HFFc6 (cell line): ENCODE results near the gene C6orf136. TPM values are rescaled to one million over a fixed set of nuclear protein-coding genes. Genes with fewer than 3 reads are reported as not detected.
"Not testable (repeated sequence)": the region's sequence is repeated elsewhere in the genome, so short reads cannot be mapped to it uniquely, and the experiment has no call there.

Experiments
- DNase-seq: peaks from one replicate; pipeline ENCODE4 v3.0.0-alpha.2; 2018
- H3K27ac Mint-ChIP-seq: 2 replicates; pipeline ENCODE4 v1.8.0; 2020; ENCODE audit warnings: mild to moderate bottlenecking, mixed read lengths
- H3K27me3 Mint-ChIP-seq: 2 replicates; pipeline ENCODE4 v1.8.0; 2021; ENCODE audit warnings: mild to moderate bottlenecking, moderate library complexity, mixed read lengths; ENCODE audit not compliant: insufficient read depth
- H3K36me3 Mint-ChIP-seq: 2 replicates; pipeline ENCODE4 v1.8.0; 2021; ENCODE audit warnings: low read depth, mixed read lengths
- H3K4me1 Mint-ChIP-seq: 2 replicates; pipeline ENCODE4 v1.8.0; 2020; ENCODE audit warnings: low read depth, mixed read lengths
- H3K4me3 Mint-ChIP-seq: 2 replicates; pipeline ENCODE4 v1.8.0; 2020; ENCODE audit warnings: mild to moderate bottlenecking, moderate library complexity, mixed read lengths
- H3K9me3 Mint-ChIP-seq: 2 replicates; pipeline ENCODE4 v1.8.0; 2020; ENCODE audit warnings: mild to moderate bottlenecking, mixed read lengths
- CTCF ChIP-seq: fragments of 200-600 bp; sonication (generic); IDR thresholded peaks from 2 replicates; pipeline ENCODE4 v1.5.0; 2021; ENCODE audit warnings: antibody characterized with exemption, mild to moderate bottlenecking
- total RNA-seq, 6 experiments: library from RNA; stranded (reverse); fragmentation: NEBNext Ultra II Directional; extraction: Animal tissue kit (Norgen Biotek cat#: 25700); gene quantifications; 2 replicates in 1 of 6; 3 replicates in 5 of 6; pipeline ENCODE4 v1.2.3, GENCODE V29; 2021

C6orf136 gene
- total RNA-seq, 6 experiments from 2014 or later = 12.0 to 19.2 (median 16.4) TPM

DNA sequence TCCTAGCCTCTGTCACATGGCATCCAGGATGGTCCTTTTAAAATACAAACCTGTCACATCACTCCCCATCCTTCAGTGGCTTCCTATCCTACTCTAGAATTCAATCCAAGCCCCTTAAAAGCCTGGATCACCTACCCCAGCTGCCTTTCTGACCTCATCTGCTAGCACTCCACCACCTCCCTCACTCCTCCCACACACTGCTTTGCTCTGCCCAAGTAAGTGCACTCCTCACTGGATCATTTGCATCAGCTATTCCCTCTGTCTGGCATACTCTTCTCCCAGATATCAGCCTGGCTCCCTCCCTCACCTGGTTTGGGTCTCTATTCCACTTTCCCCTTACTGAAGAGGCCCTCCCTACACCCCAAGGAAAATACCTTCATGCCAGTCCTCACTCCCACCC, 10.5 kb downstream of the C6orf136 start:
- no peak for DNase-seq
- no peak overlapping the region for H3K4me3 Mint-ChIP-seq
- H3K36me3 Mint-ChIP-seq = peaks cover 47% of the 10 kb centered on the region
- peak overlapping the region; percentile 47 for H3K27ac Mint-ChIP-seq
- H3K27me3 Mint-ChIP-seq = peaks cover 2% of the 10 kb centered on the region; the same call in 1 of the 2 replicates
- no peaks in the 10 kb centered on the region for H3K9me3 Mint-ChIP-seq
- H3K4me1 Mint-ChIP-seq = peaks cover 24% of the 10 kb centered on the region
- TF ChIP-seq CTCF = no peak

- H3K27ac Mint-ChIP-seq = peak overlapping the region; percentile 47
- H3K27me3 Mint-ChIP-seq, DNase-seq, H3K4me3 Mint-ChIP-seq, H3K9me3 Mint-ChIP-seq: not testable (repeated sequence)
- H3K4me1 Mint-ChIP-seq = peaks cover 24% of the 10 kb centered on the region
- H3K36me3 Mint-ChIP-seq = peaks cover 48% of the 10 kb centered on the region
Measured at GRCh38 chr6:30657922-30658321, 11.0 kb downstream of the C6orf136 start.

DNA sequence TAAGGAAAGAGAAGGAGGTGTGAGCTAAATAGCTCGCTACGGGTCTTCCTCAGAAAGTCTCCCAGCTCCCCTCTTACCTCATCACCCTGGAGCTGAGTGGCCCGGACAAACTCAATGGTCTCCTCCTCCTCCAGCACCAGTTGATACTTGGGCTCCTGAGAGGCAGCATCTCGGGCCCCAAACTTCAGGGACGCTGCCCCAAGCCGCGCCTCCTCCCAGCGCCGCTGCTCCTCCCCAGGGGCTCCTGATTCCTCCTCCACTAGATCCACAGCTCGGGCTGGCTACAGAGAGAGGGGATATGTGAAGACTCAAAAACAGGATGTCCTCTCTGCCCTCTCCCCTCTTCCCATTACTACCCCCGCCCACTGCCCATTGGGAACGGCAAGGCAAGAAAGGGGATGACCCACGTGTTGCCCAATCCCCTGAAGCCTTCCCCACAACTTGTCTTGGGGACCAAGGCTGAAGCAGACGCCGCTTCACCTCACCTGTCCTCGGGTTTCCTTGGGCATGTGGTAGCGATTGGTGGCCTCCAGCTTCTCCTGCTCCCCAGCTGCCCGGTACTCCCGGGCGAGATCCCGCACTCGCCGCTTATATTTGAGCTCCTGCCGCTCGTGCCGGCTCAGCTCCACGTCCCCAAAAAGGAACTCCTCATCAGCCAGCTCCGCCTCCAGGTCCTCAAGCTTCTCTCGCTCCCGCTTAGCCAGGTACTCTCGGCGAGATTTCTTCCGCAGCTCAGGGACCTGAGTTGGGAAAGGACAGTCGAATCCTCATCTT, 18.2 kb downstream of the C6orf136 start:
- Mint-ChIP-seq H3K36me3 (peaks cover 33% of the 10 kb centered on the region), H3K27ac (no peak overlapping the region), H3K4me1 (no peaks in the 10 kb centered on the region), H3K4me3 (no peak overlapping the region), H3K9me3 (no peaks in the 10 kb centered on the region), H3K27me3 (no peaks in the 10 kb centered on the region; the same call in 1 of the 2 replicates)
- DNase-seq = no peak
- TF ChIP-seq CTCF = no peak

- H3K36me3 Mint-ChIP-seq = peaks cover 40% of the 10 kb centered on the region
- not testable (repeated sequence) for H3K9me3 Mint-ChIP-seq, H3K4me3 Mint-ChIP-seq, H3K27ac Mint-ChIP-seq, H3K4me1 Mint-ChIP-seq, DNase-seq, H3K27me3 Mint-ChIP-seq
Measured at GRCh38 chr6:30666300-30666699, 19.4 kb downstream of the C6orf136 start.

DNA sequence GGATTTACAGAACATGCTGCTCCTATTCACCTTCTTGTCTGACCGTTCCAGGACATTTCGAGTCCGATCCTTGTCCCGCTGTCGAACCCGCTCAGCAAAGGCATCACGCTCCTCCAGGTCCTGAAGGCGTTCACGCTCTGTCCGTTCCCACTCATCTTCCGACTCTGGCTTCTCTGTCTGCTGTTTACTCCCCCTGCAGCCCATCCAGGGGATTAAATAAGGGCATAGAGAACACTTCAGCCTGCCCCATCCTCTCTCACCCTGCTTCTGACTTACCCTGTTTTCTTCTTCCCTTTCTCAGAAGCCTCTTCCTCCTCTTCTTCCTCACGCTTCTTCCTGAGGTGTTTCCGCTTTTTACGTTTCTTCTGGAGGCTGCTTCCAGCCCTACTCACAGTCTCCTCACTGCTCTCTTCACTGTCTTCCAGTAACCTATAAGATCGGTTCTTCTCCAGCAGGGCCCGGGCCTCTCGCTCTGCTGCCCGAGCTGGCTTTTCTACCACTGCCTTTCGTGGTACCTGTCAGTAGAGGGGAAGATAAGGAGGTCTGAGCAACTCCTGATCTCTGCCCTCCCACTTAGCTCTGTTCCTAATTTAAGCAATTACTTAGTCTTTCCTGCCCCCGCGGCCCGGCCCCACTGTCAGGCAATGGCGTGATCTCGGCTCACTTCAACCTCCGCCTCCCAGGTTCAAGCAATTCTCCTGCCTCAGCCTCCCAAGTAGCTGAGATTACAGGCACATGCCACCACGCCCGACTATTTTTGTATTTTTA, 24.0 kb downstream of the C6orf136 start:
- Mint-ChIP-seq H3K9me3 (no peaks in the 10 kb centered on the region), H3K4me1 (peaks cover 26% of the 10 kb centered on the region), H3K4me3 (peak overlapping the region; percentile 95), H3K36me3 (peaks cover 25% of the 10 kb centered on the region), H3K27me3 (peaks cover 2% of the 10 kb centered on the region), H3K27ac (peak overlapping the region; percentile 55)
- TF ChIP-seq CTCF = peak; percentile 43; the same call in 1 of the 2 replicates
- no peak for DNase-seq

DNA sequence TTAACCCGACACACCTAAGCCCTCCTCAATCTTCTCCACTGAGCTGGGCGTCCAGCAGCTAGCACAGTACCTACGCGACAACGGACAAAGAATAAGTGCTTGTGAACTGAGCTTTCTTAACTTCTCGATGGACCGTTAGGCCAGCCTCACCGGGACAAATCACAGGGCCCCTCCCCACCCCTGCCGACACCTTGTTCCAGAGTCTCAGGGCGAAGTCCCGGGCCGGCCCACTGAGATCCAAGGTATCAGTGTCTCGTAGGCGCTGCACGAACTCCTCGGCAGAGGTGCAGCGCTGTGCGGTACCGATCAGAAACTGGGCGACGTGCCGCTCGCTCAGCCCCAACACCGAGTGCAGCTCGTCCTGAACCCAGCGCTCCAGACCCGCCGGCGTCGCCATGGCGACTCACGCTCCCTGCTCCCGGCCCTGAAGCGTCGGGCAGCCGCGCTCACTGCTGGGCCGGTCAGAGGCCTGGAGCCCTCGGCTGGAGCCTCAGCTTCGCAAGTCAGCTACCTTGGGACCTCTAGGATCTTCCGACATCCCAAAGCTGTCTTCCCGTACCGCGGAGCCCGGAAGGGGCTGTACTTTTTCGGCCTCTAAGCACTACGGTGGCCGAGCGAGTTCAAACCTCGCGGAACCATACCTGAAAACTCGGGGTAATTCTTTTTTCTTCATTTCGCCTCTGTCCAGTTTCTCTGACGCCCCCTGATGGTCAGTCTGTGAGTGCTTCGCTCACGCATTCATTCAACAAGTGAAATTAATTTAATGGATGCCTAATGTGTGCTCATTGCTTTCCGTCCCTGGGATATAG, 25.7 kb downstream of the C6orf136 start, which contains the start of gene DHX16:
Gene DHX16 (minus strand): TSS at position 562 of the 809 bp plus-strand sequence. CDS start 165 bp downstream, at position 397.
- H3K27me3 Mint-ChIP-seq = peaks cover 4% of the 10 kb centered on the region
- peak within 1 kb of the TSS; percentile 95 for H3K4me3 Mint-ChIP-seq
- peak; percentile 92 for TF ChIP-seq CTCF
- peak; percentile 98 for DNase-seq
- no peaks in the 10 kb centered on the region for H3K9me3 Mint-ChIP-seq
- peaks cover 35% of the 10 kb centered on the region for H3K36me3 Mint-ChIP-seq
- H3K4me1 Mint-ChIP-seq = peaks cover 35% of the 10 kb centered on the region
- H3K27ac Mint-ChIP-seq = peak within 1 kb of the TSS; percentile 74
